Putamen (tissue), 1 donor: Measurements from ENCODE around the gene AP2M1.
A peak's percentile ranks its signal among the peaks of the same experiment; 100 is the strongest.

Experiments
- DNase-seq: peaks from one replicate; pipeline ENCODE4 v3.0.0-alpha.2; 2016; ENCODE audit warnings: low spot score

AP2M1 gene

DNA sequence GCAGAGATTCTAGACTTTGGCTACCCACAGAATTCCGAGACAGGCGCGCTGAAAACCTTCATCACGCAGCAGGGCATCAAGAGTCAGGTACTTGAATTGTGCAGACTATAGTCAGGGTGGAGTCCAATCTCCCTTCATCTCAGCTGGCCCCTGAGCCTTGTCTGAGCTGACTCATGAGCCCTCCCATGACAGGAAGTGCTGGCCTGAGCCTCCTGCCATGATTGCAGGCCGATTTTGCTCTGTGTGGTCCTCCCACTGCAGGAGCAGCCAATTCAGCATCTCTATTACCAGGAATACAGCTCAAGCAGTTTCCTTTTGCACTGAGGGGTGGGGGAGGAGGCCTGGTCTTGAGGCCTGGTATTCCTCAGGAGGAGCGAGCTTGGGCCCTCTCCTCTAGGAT lies 5.5 kb downstream of the AP2M1 start:
- no peak for DNase-seq

- DNase-seq: no peak
Measured at GRCh38 chr3:184181596-184181995, 6.9 kb downstream of the AP2M1 start.

- DNase-seq: no peak
Measured at GRCh38 chr3:184183679-184184078, 9.0 kb downstream of the AP2M1 start.

DNA sequence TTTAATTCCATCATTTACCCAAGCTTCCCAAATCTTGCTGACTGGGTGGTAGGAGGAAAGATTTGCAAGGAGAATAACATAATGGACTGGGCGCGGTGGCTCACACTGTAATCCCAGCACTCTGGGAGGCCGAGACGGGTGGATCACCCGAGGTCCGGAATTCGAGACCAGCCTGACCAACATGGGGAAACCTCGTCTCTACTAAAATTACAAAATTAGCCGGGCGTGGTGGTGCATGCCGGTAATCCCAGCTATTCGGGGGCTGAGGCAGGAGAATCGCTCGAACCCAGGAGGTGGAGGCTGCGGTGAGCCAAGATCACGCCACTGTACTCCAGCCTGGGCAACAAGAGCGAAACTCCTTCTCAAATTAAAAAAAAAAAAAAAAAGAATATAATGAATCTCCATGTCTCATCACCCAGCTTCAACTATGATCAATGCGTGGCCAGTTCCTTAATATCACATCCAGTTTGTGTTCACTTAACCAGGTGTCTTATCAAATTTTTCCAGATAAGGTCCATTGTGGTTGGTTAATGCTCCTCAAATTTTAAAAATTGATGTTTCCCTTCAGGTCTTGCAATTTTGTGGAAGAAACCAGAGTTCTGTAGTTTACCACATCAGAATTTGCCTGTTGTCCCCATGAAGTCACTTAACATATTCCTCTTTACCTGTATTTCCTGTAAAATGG lies 10.0 kb downstream of the AP2M1 start:
- no peak for DNase-seq

- peak; percentile 99 for DNase-seq
Measured at GRCh38 chr3:184185461-184186183, 11.0 kb downstream of the AP2M1 start.

DNA sequence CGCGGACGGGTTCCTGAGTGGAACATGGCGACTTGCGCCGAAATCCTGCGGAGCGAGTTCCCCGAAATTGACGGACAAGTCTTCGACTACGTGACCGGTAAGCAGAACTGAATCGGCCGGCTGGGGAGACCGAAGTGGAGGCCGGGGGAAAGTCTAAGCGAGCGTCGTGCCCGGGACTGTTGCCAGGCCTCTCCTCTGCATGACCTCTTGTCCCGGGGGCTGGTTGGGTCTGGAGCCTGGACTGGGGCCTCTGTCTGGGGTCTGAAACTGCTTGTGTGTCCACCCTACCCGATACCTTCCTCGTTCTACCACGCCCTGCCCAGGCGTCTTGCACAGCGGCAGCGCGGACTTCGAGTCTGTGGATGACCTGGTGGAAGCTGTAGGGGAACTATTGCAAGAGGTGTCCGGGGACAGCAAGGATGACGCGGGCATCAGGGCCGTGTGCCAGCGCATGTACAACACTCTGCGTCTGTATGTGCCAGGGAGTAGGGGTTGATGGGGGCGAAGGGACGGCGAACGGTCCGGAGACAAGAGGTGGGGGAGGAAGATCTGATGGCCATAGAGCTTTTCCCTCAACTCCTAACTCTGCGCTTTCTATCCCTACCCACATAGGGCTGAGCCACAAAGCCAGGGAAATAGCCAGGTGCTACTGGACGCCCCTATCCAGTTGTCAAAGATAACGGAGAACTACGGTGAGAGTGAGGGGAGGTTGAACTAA lies 11.7 kb downstream of the AP2M1 start, which contains the start of gene ABCF3:
ABCF3 (plus strand) TSS at position 16 of the 718 bp plus-strand sequence; CDS start at position 25, 9 bp downstream.
- no peak for DNase-seq

DNA sequence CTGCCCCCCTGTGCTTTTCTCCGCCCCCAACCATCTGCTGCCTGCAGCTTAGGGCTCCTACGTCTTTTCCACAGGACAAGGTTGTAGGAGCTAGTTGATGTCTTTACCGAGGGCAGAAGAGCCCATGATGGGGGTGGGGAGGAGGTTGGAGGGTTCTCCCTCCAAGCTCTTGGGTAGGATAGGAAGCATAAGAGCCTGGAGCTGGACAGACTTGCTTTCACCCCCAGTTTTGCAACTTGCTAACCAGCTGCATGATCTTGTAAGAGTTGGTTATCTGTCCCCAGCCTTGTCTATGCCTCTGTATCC lies 12.2 kb downstream of the AP2M1 start:
- DNase-seq: no peak

- DNase-seq: no peak
Measured at GRCh38 chr3:184188080-184188479, 13.4 kb downstream of the AP2M1 start.

- no peak for DNase-seq
Measured at GRCh38 chr3:184189421-184189820, 14.8 kb downstream of the AP2M1 start.

DNA sequence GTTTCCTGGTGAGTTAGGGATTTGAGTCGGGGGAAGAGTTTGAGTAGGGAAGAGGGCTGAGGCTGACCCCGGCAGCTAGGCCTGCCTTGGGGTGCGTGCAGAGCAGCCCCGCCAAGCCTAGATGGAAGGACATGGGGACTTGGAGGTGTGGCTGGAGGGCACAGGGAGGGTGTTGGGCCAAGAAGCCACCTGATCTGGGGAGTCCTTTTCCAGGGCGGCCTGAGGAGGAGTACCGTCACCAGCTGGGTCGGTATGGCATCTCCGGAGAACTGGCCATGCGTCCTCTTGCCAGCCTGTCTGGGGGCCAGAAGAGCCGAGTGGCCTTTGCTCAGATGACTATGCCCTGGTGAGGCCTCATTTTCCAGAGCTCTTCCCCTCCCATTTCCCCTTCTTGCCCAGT lies 18.2 kb downstream of the AP2M1 start:
- no peak for DNase-seq

DNA sequence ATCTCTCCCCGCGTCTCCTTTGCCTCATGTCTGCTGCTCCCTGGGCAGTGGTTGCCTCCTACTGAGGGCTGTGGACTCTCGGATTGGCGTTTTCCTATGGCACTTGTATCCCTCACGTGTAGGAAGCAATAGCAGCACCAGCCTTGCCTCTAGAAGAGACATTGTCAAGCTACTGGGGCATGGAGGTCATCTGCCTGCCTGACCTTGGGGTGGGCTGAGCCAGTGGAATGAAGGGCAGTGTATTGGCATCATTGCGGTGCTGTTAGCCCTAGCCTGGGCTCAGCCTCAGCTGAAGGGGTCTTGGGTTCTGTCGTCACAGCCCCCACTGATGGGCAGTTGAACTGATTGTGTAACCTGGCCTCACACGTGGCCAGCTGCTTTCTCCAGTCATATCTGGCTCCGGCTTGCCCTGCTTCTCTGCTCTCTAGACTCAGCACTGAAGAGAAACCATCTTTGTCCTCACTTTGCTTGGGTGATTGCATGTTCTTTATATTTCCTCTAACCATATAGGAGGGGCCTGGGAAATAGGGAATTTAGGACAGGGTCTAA lies 19.4 kb downstream of the AP2M1 start:
- no peak for DNase-seq

GRCh38 chr3:184196536-184196935 lies 21.9 kb downstream of the AP2M1 start:
- no peak for DNase-seq

DNA sequence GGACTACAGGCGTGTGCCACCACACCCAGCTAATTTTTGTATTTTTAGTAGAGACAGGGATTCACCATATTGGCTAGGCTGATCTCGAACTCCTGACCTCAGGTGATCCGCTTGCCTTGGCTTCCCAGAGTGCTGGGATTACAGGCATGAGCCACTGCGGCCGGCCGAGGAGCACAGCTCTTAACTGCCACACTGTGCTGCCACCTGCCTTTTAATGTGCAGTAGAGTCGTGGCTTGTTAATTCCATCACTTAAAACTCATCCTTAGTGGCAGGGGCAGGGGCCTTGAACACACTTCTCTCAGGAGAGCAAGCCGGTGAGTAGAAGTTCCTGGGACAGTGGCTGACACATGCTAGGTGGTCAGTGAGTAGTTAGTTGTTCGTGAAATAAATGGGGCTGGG lies 23.9 kb downstream of the AP2M1 start:
- DNase-seq: no peak

DNA sequence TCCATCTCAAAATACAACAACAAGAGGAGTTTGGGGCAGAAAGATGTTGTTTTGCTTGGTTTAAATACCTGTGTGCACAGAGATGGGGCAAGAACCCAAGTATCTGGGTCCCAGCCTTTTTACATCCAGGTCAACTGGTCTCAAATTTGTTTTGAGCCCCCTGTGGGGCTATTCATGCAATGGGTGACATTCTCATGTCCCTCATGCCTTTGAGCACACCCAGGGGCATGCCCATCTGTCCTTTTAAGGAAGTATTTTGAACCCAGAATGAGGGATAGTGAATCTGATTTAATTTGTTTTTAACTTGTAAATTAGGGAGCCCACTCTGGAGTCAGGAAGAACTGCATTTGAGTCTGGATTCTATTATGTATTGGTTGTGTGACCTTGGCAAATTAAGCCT lies 26.2 kb downstream of the AP2M1 start:
- DNase-seq: no peak

DNA sequence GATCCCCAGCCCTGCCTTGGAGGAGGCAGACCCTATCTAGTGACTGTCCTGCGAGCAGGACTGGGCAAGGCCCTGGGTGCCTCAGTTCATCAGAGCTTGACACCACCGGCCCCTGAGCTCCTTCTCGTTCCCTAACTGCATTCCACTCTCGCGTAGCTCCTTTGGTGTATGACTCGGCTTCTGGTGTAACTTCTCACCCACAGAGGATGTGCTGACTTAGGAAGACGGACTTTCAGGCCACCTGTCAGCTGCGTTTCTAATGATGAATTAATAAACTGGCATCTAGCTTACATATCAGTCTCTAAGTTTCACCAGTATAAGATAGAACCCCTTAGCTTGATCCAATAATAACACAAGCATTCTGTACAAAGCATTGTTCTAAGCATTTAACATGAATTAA lies 28.9 kb downstream of the AP2M1 start:
- no peak for DNase-seq

GRCh38 chr3:184209146-184209923 lies 34.7 kb downstream of the AP2M1 start:
- DNase-seq: no peak

DNA sequence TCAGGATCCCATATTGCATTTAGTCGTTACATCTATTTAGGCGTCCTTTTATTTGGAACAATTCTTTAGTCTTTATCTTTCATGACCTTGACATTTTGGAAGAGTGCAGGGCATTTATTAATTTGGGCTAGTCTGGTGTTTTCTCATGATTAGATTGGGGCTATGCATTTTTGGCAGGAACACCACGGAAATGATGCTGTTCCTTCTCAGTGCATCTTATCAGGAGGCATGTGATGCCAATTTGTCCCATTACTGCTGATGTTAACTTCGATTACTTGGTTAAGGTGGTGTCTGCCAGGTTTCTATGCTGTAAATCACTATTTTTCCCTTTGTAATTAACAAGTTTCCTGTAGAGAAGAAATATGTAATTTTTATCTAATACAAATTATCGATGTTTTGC lies 36.6 kb downstream of the AP2M1 start:
- no peak for DNase-seq

GRCh38 chr3:184211718-184212117 lies 37.1 kb downstream of the AP2M1 start:
- no peak for DNase-seq

DNA sequence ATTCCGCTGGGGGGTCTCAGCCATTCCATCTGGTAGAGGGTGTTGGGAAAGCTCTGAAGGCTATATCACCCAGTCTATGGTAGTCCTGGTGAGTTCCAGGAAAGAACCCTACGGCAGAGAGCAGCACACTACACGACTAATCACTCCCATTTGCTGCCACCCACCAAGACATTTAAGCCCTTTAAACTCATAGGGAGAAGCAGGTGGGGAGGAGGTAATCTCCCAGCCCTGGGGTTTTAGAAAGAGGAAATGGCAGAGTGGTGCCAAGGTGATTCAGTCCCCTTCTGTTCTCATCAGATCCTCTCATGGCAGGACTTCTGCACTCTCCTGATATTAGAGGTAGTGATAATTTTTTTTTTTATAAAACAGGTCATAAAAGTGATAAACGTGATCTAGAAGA lies 44.2 kb downstream of the AP2M1 start:
- no peak for DNase-seq

- no peak for DNase-seq
Measured at GRCh38 chr3:184222521-184222920, 47.9 kb downstream of the AP2M1 start.

- no peak for DNase-seq
Measured at GRCh38 chr3:184223946-184224345, 49.3 kb downstream of the AP2M1 start.

DNA sequence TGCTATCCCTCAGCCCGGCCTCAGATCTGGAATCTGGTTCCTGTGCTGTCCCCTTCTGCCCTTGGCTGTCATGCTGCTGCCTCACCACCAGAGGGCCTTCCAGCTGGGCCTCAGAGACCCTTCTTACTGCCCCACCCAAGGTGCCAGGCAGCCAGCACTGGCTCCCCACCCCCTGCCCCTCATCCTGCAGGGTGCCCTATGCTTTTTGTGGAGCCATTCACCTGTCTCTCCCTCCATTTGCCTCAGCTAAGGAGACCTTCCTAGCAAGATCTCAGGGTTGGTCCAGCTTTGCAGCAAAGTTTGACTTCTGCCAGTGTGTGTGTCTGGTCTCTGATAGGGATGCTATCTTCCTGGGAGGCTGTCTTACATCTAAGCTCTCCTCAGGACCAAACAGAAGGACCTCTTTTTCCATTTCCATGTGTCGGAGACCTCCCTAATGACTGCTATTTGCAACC lies 52.9 kb downstream of the AP2M1 start:
- no peak for DNase-seq
